ENCODE data around the gene CYB561D1. TPM values are rescaled to one million over a fixed set of nuclear protein-coding genes. Genes with fewer than 3 reads are reported as not detected.

Gene CYB561D1
- total and polyA plus RNA-seq, 2 of the 13 experiments (the other 11 are each of a cell fraction or from before 2014, with no cell fraction given), result 3.9 to 4.1 TPM

GRCh38 chr1:109528712-109529111 is 34.8 kb downstream of the CYB561D1 start:
- no TSS peak for BruUV-seq (replicated peaks)
- intact Hi-C loops (cut with micrococcal nuclease; ENCODE audit: unreplicated experiment) (no loop called here), in situ Hi-C loops (cut with HindIII; ENCODE audit: extremely low pct_ligation_motif_present, low pct_unique_long_range_greater_than_20kb) (no loop called here)
- WGBS (ENCODE audit: low lambda C conversion rate), result 20% methylated on average over 1 of the region's 3 CpGs
- Histone ChIP-seq H3K4me1 (ENCODE audit: insufficient read depth, low read length) (peaks cover 18% of the 10 kb centered on the region; the same call in 1 of the 2 replicates), H3K36me3 (replicated peaks in 1 of 2; ENCODE audit: control insufficient read depth in 1 of 2, insufficient read depth in 2 of 2, low read length in 2 of 2) (no peaks in the 10 kb centered on the region), H3K27me3 (ENCODE audit: control insufficient read depth in 1 of 2, insufficient read depth in 2 of 2, low read length in 2 of 2) (peaks cover 7 to 59% of the 10 kb centered on the region in 2 experiments; a peak in 4 of 5 replicates), H3K9me3 (ENCODE audit: low read length) (no peaks in the 10 kb centered on the region), H3K79me2 (ENCODE audit: insufficient read depth, low read length) (no peaks in the 10 kb centered on the region), H4K20me1 (ENCODE audit: insufficient read depth, low read length) (no peaks in the 10 kb centered on the region), H2AFZ (ENCODE audit: low read length) (no peak overlapping the region), H3K4me2 (ENCODE audit: low read depth, low read length) (no peak overlapping the region), H3K4me3 (replicated peaks in 1 of 3; ENCODE audit: insufficient read depth in 1 of 3, low read depth in 2 of 3, low read length in 3 of 3) (no peak overlapping the region), H3K27ac (ENCODE audit: extremely low read length, insufficient read depth, low read length) (no peak overlapping the region), H3K9ac (ENCODE audit: insufficient read depth, low read depth, low read length) (no peak overlapping the region)
- DNase-seq (ENCODE audit: low spot score) (no peak), ATAC-seq (no peak), FAIRE-seq (no peak)
- POLR2A ChIA-PET, result interaction anchor here (1.0 to 2.2 kb wide), 2 partner anchors 12 to 20 kb away, joined by 3 to 6 read pairs; partner anchors contain the start of gene GNAI3
- CTCF ChIA-PET (ENCODE audit: low intra/inter-chr PET ratio, low total read pairs), result no interaction called here
- TF ChIP-seq SETDB1 (CRISPR knock-in tag; IDR thresholded peaks at IDR 0.05; ENCODE audit: borderline replicate concordance) (no peak), KDM6A (CRISPR knock-in tag; IDR thresholded peaks at IDR 0.05; ENCODE audit: low read depth) (no peak), JUND (CRISPR knock-in tag; IDR thresholded peaks at IDR 0.05) (no peak), ZNF256 (CRISPR knock-in tag; conservative IDR thresholded peaks at IDR 0.05) (no peak), DRAP1 (CRISPR knock-in tag; IDR thresholded peaks at IDR 0.05) (no peak), MXD3 (CRISPR knock-in tag; IDR thresholded peaks at IDR 0.05) (no peak)

GRCh38 chr1:109529881-109530456 is 36.1 kb downstream of the CYB561D1 start:
- Histone ChIP-seq H3K4me1 (ENCODE audit: insufficient read depth, low read length) (peaks cover 18% of the 10 kb centered on the region; the same call in 1 of the 2 replicates), H3K9ac (ENCODE audit: insufficient read depth, low read depth, low read length) (no peak overlapping the region), H4K20me1 (ENCODE audit: insufficient read depth, low read length) (no peaks in the 10 kb centered on the region), H3K27me3 (ENCODE audit: control insufficient read depth in 1 of 2, insufficient read depth in 2 of 2, low read length in 2 of 2) (peaks cover 7 to 59% of the 10 kb centered on the region in 2 experiments; a peak in 4 of 5 replicates), H2AFZ (ENCODE audit: low read length) (no peak overlapping the region), H3K27ac (ENCODE audit: extremely low read length, insufficient read depth, low read length) (no peak overlapping the region), H3K4me2 (ENCODE audit: low read depth, low read length) (peak overlapping the region; percentile 50), H3K4me3 (replicated peaks in 1 of 3; ENCODE audit: insufficient read depth in 1 of 3, low read depth in 2 of 3, low read length in 3 of 3) (peak overlapping the region in 1 of 3 experiments; percentile 8; a peak in 1 of 6 replicates), H3K9me3 (ENCODE audit: low read length) (no peaks in the 10 kb centered on the region), H3K79me2 (ENCODE audit: insufficient read depth, low read length) (no peaks in the 10 kb centered on the region), H3K36me3 (replicated peaks in 1 of 2; ENCODE audit: control insufficient read depth in 1 of 2, insufficient read depth in 2 of 2, low read length in 2 of 2) (no peaks in the 10 kb centered on the region)
- CTCF ChIA-PET (ENCODE audit: low intra/inter-chr PET ratio, low total read pairs), result interaction anchor here (1.0 to 3.9 kb wide), 2 partner anchors 31 to 39 kb away, joined by 3 to 45 read pairs; no protein-coding TSS in a partner anchor
- in situ Hi-C loops (cut with HindIII; ENCODE audit: extremely low pct_ligation_motif_present, low pct_unique_long_range_greater_than_20kb), result loop anchor here (5.0 to 10.0 kb wide), 2 partner anchors 38 to 265 kb away; partner anchors contain the start of gene CYB561D1
- WGBS (ENCODE audit: low lambda C conversion rate), result 11% methylated on average over 4 of the region's 8 CpGs
- no TSS peak for BruUV-seq (replicated peaks)
- peak; percentile 19 for ATAC-seq
- FAIRE-seq, result no peak
- intact Hi-C loops (cut with micrococcal nuclease; ENCODE audit: unreplicated experiment), result no loop called here
- no peak for DNase-seq (ENCODE audit: low spot score)
- POLR2A ChIA-PET, result interaction anchor here (0.6 to 4.4 kb wide), 6 partner anchors 15 to 126 kb away, joined by 3 to 18 read pairs (median 4); partner anchors contain the start of genes CYB561D1, GNAI3 and GSTM4
- TF ChIP-seq BCL6 (CRISPR knock-in tag; IDR thresholded peaks at IDR 0.05) (no peak), ZNF33B (CRISPR knock-in tag; IDR thresholded peaks at IDR 0.05) (no peak), HNRNPH1 (optimal IDR thresholded peaks at IDR 0.05; ENCODE audit: low read depth, low read length) (no peak), ZNF329 (CRISPR knock-in tag; IDR thresholded peaks at IDR 0.05; ENCODE audit: low read depth) (no peak), SNRNP70 (IDR thresholded peaks at IDR 0.05; ENCODE audit: low read depth, low read length) (no peak), RFX5 (IDR thresholded peaks at IDR 0.05; ENCODE audit: low read depth, low read length) (no peak), KAT8 (CRISPR knock-in tag; IDR thresholded peaks at IDR 0.05) (no peak), ZFP1 (CRISPR knock-in tag; IDR thresholded peaks at IDR 0.05) (no peak), TGIF2 (CRISPR knock-in tag; IDR thresholded peaks at IDR 0.05) (no peak), ZNF557 (CRISPR knock-in tag; IDR thresholded peaks at IDR 0.05) (no peak), ZNF276 (CRISPR knock-in tag; IDR thresholded peaks at IDR 0.05; ENCODE audit: low read depth) (no peak)
